ENCODE data around the gene ZNF280D.

The ZNF280D gene

DNA sequence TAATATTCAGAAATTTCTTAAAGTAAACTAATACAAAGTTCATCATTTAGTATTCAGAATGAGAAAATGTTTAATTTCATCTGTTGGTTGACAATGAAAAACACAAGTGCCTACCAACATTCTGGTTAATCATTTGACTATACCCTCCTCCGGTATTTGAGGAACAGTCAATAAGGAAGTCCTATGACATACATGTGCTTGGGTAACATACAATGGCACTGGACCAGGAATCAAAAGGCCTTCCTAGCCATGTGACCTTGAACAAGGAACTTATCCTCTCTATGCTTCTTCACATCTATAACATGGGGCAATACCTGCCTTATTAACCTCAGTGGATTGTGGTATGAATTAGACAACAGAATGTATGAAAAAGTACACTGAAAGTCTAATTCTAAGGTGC, 65.8 kb downstream of the ZNF280D start:
- TF ChIP-seq, protein P1, sequence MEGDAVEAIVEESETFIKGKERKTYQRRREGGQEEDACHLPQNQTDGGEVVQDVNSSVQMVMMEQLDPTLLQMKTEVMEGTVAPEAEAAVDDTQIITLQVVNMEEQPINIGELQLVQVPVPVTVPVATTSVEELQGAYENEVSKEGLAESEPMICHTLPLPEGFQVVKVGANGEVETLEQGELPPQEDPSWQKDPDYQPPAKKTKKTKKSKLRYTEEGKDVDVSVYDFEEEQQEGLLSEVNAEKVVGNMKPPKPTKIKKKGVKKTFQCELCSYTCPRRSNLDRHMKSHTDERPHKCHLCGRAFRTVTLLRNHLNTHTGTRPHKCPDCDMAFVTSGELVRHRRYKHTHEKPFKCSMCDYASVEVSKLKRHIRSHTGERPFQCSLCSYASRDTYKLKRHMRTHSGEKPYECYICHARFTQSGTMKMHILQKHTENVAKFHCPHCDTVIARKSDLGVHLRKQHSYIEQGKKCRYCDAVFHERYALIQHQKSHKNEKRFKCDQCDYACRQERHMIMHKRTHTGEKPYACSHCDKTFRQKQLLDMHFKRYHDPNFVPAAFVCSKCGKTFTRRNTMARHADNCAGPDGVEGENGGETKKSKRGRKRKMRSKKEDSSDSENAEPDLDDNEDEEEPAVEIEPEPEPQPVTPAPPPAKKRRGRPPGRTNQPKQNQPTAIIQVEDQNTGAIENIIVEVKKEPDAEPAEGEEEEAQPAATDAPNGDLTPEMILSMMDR (IDR thresholded peaks at IDR 0.05; ENCODE audit: low read depth, low read length), result no peak
- no peak for TF ChIP-seq EZH2phosphoT487 (IDR thresholded peaks at IDR 0.05; ENCODE audit: low read depth)
- H3K4me2 ChIP-seq (ENCODE audit: low read length), result no peak overlapping the region

DNA sequence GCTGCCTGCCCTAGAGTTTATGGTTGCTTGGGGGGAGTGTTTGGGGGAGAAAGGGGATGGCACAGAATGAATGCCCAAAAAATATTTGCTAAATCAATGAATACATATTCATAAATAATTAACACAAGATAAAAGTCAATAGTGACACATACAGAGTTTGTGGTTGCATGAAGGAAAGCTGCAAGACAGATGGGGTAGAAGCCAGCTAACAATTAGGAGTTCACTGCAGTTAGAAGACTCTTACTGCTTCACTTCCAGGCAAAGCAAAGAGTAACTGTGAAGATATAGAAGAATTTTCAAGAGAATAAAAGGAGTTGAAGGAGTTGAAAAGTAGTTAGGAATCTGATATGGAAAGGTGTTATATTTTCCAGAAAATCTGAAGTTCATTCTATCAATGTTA, 72.4 kb downstream of the ZNF280D start:
- Histone ChIP-seq H3K4me1 (ENCODE audit: low read length) (no peaks in the 10 kb centered on the region), H3K9ac (ENCODE audit: low read length) (no peak overlapping the region), H3K4me2 (ENCODE audit: low read length) (no peak overlapping the region), H3K27me3 (ENCODE audit: low read depth, low read length) (no peaks in the 10 kb centered on the region), H3K9me3 (ENCODE audit: insufficient read depth, low read length) (no peaks in the 10 kb centered on the region), H3K27ac (ENCODE audit: low read length) (no peak overlapping the region), H3K79me2 (ENCODE audit: low read length) (no peaks in the 10 kb centered on the region), H3K36me3 (replicated peaks; ENCODE audit: low read depth, low read length) (no peaks in the 10 kb centered on the region), H2AFZ (ENCODE audit: low read depth, low read length) (no peak overlapping the region), H3K4me3 (ENCODE audit: low read length) (no peak overlapping the region), H4K20me1 (ENCODE audit: insufficient read depth, low read length) (no peaks in the 10 kb centered on the region)
- TF ChIP-seq, protein P1 (IDR thresholded peaks at IDR 0.05; ENCODE audit: low read depth, low read length), result no peak
- no peak for TF ChIP-seq EZH2phosphoT487 (IDR thresholded peaks at IDR 0.05; ENCODE audit: low read depth)

More for the DNA sequence above, 65.8 kb downstream of the ZNF280D start:
- no peaks in the 10 kb centered on the region for H4K20me1 ChIP-seq (ENCODE audit: insufficient read depth, low read length)
- H3K9ac ChIP-seq (ENCODE audit: low read length), result no peak overlapping the region
- no peak overlapping the region for H3K27ac ChIP-seq (ENCODE audit: low read length)
- H3K27me3 ChIP-seq (ENCODE audit: low read depth, low read length), result no peaks in the 10 kb centered on the region
- no peaks in the 10 kb centered on the region for H3K4me1 ChIP-seq (ENCODE audit: low read length)
- no peaks in the 10 kb centered on the region for H3K79me2 ChIP-seq (ENCODE audit: low read length)
- H3K36me3 ChIP-seq (replicated peaks; ENCODE audit: low read depth, low read length), result no peaks in the 10 kb centered on the region
- no peak overlapping the region for H3K4me3 ChIP-seq (ENCODE audit: low read length)
- H3K9me3 ChIP-seq (ENCODE audit: insufficient read depth, low read length), result no peaks in the 10 kb centered on the region
- no peak overlapping the region for H2AFZ ChIP-seq (ENCODE audit: low read depth, low read length)

DNA sequence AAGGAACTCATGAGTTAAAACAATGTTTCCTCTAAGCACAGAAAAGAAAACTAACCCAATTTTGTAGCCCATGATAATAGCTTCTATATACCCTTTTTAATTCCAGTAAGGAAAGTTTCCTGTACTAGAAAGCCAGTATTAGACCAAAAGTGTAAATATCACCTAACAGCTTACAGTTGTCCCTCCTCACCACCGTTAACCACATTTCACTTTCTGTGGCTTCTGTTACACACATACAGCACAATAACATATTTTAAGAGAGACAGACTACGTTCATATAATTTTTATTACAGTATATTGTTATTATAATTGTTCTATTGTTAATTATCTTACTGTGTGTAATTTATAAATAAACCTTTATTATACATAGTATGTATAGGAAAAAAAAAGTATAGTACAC, 74.1 kb downstream of the ZNF280D start:
- Histone ChIP-seq H3K27ac (ENCODE audit: low read length) (no peak overlapping the region), H2AFZ (ENCODE audit: low read depth, low read length) (no peak overlapping the region), H3K9me3 (ENCODE audit: insufficient read depth, low read length) (no peaks in the 10 kb centered on the region), H3K4me1 (ENCODE audit: low read length) (no peaks in the 10 kb centered on the region), H3K79me2 (ENCODE audit: low read length) (no peaks in the 10 kb centered on the region), H3K9ac (ENCODE audit: low read length) (no peak overlapping the region), H3K36me3 (replicated peaks; ENCODE audit: low read depth, low read length) (no peaks in the 10 kb centered on the region), H3K4me2 (ENCODE audit: low read length) (no peak overlapping the region), H4K20me1 (ENCODE audit: insufficient read depth, low read length) (no peaks in the 10 kb centered on the region), H3K27me3 (ENCODE audit: low read depth, low read length) (no peaks in the 10 kb centered on the region), H3K4me3 (ENCODE audit: low read length) (no peak overlapping the region)
- TF ChIP-seq, protein P1 (IDR thresholded peaks at IDR 0.05; ENCODE audit: low read depth, low read length), result no peak
- no peak for TF ChIP-seq EZH2phosphoT487 (IDR thresholded peaks at IDR 0.05; ENCODE audit: low read depth)

GRCh38 chr15:56654624-56655023, 78.7 kb downstream of the ZNF280D start:
- TF ChIP-seq, protein P1 (IDR thresholded peaks at IDR 0.05; ENCODE audit: low read depth, low read length), result no peak
- no peak for TF ChIP-seq EZH2phosphoT487 (IDR thresholded peaks at IDR 0.05; ENCODE audit: low read depth)
- Histone ChIP-seq H2AFZ (ENCODE audit: low read depth, low read length) (no peak overlapping the region), H3K27me3 (ENCODE audit: low read depth, low read length) (no peaks in the 10 kb centered on the region), H4K20me1 (ENCODE audit: insufficient read depth, low read length) (no peaks in the 10 kb centered on the region), H3K36me3 (replicated peaks; ENCODE audit: low read depth, low read length) (no peaks in the 10 kb centered on the region), H3K9me3 (ENCODE audit: insufficient read depth, low read length) (no peaks in the 10 kb centered on the region), H3K4me1 (ENCODE audit: low read length) (no peaks in the 10 kb centered on the region), H3K79me2 (ENCODE audit: low read length) (no peaks in the 10 kb centered on the region), H3K27ac (ENCODE audit: low read length) (no peak overlapping the region), H3K4me2 (ENCODE audit: low read length) (no peak overlapping the region), H3K4me3 (ENCODE audit: low read length) (no peak overlapping the region), H3K9ac (ENCODE audit: low read length) (no peak overlapping the region)

Data from OCI-LY3 (cell line).